OCI-LY1 (cell line): Measurements from ENCODE around the gene ERGIC1.
"Not testable (repeated sequence)": the region's sequence is repeated elsewhere in the genome, so short reads cannot be mapped to it uniquely, and the experiment has no call there.

Experiments
- CTCF ChIP-seq: fragments of 200-600 bp; sonication (generic), shearing (Covaris generic); IDR thresholded peaks from 2 replicates; pipeline ENCODE4 v1.5.1; 2017; ENCODE audit warnings: mild to moderate bottlenecking, antibody characterized with exemption, low read length, moderate library complexity, mixed read lengths
- EZH2 ChIP-seq: fragments of 200-600 bp; sonication (generic), shearing (Covaris generic); IDR thresholded peaks from 2 replicates; pipeline ENCODE4 v1.8.0; 2017; ENCODE audit warnings: borderline replicate concordance, mixed run types, mild to moderate bottlenecking, antibody characterized with exemption, low read length, moderate library complexity, mixed read lengths

- not testable (repeated sequence) for TF ChIP-seq CTCF, EZH2
Observed at GRCh38 chr5:172897067-172897466, 63.0 kb downstream of the ERGIC1 start.
